Stimulated activated CD4-positive, alpha-beta T cell treated with anti-CD3 and anti-CD28 coated beads, Interleukin-4, amount 100 ng/mL, for 1 hour (primary cell): Measurements from ENCODE around the gene ATP6V0C.
A peak's percentile ranks its signal among the peaks of the same experiment; 100 is the strongest.
"Not testable (repeated sequence)": the region's sequence is repeated elsewhere in the genome, so short reads cannot be mapped to it uniquely, and the experiment has no call there.

ENCODE experiments used
- DNase-seq: peaks from one replicate; pipeline ENCODE4 v3.0.0-alpha.2; 2020

Gene ATP6V0C

GRCh38 chr16:2560131-2560797, 46.5 kb downstream of the ATP6V0C start:
- not testable (repeated sequence) for DNase-seq

- DNase-seq: peak; percentile 71
Observed at GRCh38 chr16:2560798-2561133, 47.0 kb downstream of the ATP6V0C start.

GRCh38 chr16:2567506-2567905, 53.8 kb downstream of the ATP6V0C start:
- DNase-seq: not testable (repeated sequence)

- DNase-seq: not testable (repeated sequence)
Observed at GRCh38 chr16:2568573-2568972, 54.8 kb downstream of the ATP6V0C start.
